ENCODE results near the gene CDH23.
"Not testable (repeated sequence)": the region's sequence is repeated elsewhere in the genome, so short reads cannot be mapped to it uniquely, and the experiment has no call there.

CDH23 gene

DNA sequence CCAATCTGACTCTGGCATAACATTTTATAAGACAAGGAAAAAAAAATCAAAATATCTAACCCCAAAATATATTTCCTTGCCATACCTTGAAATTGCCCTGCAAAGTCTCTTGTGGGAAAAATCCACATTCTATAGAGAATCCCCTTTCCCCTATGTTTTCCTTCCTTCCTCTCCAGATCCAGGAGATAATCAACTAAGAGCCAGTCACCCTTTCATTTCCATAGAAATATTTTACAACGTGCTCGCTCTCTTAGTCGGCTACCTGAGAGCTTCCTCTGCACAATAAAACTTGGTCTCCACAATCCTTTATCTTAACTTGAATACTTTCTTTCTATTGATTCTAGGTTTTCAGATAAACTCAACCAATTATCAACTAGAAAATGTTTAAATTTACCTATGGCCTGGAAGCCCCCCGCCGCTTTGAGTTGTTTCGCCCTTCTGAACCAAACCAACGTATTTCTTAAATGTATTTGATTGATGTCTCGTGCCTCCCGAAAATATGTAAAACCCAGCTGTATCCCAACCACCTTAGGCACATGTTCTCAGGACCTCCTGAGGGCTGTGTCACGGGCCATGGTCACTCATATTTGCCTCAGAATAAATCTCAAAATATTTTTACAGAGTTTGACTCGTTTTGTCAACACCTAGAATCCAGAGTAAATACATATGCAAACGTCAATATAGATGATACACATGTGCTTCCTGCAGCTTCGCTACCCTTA, 453.5 kb downstream of the CDH23 start:
- Histone ChIP-seq H3K4me3 (ENCODE audit: insufficient read length, low read depth) (peak overlapping the region; percentile 94), H3K9ac (ENCODE audit: insufficient read length, low read depth) (peak overlapping the region; percentile 95), H3K9me3 (ENCODE audit: insufficient read depth, low read length) (no peaks in the 10 kb centered on the region), H3K27me3 (ENCODE audit: insufficient read depth, insufficient read length) (no peaks in the 10 kb centered on the region), H3K36me3 (ENCODE audit: insufficient read depth, insufficient read length, low read length) (peaks cover 9% of the 10 kb centered on the region), H3K4me1 (ENCODE audit: insufficient read depth, insufficient read length) (peaks cover 3% of the 10 kb centered on the region)
- TF ChIP-seq YY1 (IDR thresholded peaks at IDR 0.05; ENCODE audit: insufficient read depth, insufficient read length) (no peak), SUZ12 (IDR thresholded peaks at IDR 0.05; ENCODE audit: extremely low read depth, insufficient read depth, insufficient read length) (no peak), ZNF274 (IDR thresholded peaks at IDR 0.05; ENCODE audit: low read depth, low read length) (no peak)
- no peak for DNase-seq (ENCODE audit: low read depth, low spot score)

DNA sequence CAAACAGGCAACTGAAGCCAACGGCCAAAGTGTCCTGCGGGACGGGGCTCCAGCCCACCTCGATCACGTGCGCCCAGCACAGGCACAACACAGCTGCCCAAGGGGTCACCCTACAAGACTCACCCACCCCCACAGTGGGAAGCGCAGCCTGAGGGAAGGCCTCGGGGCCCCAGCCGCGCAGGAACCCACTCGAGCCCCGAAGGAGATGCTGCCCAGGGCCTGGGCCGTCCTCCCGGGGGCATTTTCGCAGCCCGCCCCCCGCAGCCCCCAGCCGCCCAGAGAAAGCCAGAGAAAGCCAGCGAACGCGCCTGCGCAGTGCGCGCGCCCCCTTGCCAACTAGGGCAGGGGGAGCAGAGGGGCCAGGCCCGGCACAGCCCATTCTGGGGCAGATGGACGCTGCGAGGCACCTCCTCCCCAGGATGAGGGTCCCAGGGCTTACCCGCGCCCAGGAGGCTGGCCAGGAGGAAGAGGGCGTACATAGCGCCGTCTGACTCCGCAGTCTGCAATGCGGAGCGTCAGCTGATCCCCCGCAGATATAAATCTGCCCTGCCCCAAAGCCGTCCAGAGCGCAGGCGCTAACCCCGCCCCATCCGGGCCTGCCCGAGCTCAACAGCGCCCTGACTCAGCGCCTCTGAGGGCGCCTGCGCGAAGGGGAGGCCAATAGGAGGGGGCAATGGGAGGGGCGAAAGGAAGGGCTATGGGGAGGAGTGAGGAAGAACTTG, 454.2 kb downstream of the CDH23 start, which contains the start of gene PSAP:
Gene PSAP, minus strand, starts transcription at position 509 of the 722 bp plus-strand sequence. Its CDS starts 30 bp downstream, at position 479.
- H3K4me1 ChIP-seq (ENCODE audit: insufficient read depth, insufficient read length): peaks cover 3% of the 10 kb centered on the region
- peak; percentile 94 for DNase-seq (ENCODE audit: low read depth, low spot score)
- TF ChIP-seq ZNF274 (IDR thresholded peaks at IDR 0.05; ENCODE audit: low read depth, low read length): no peak
- TF ChIP-seq YY1 (IDR thresholded peaks at IDR 0.05; ENCODE audit: insufficient read depth, insufficient read length): no peak
- no peak for TF ChIP-seq SUZ12 (IDR thresholded peaks at IDR 0.05; ENCODE audit: extremely low read depth, insufficient read depth, insufficient read length)
- H3K9me3 ChIP-seq (ENCODE audit: insufficient read depth, low read length): no peaks in the 10 kb centered on the region
- H3K27me3 ChIP-seq (ENCODE audit: insufficient read depth, insufficient read length): no peaks in the 10 kb centered on the region
- H3K4me3 ChIP-seq (ENCODE audit: insufficient read length, low read depth): peak within 1 kb of the TSS; percentile 94
- H3K9ac ChIP-seq (ENCODE audit: insufficient read length, low read depth): peak within 1 kb of the TSS; percentile 95
- H3K36me3 ChIP-seq (ENCODE audit: insufficient read depth, insufficient read length, low read length): peaks cover 9% of the 10 kb centered on the region

DNA sequence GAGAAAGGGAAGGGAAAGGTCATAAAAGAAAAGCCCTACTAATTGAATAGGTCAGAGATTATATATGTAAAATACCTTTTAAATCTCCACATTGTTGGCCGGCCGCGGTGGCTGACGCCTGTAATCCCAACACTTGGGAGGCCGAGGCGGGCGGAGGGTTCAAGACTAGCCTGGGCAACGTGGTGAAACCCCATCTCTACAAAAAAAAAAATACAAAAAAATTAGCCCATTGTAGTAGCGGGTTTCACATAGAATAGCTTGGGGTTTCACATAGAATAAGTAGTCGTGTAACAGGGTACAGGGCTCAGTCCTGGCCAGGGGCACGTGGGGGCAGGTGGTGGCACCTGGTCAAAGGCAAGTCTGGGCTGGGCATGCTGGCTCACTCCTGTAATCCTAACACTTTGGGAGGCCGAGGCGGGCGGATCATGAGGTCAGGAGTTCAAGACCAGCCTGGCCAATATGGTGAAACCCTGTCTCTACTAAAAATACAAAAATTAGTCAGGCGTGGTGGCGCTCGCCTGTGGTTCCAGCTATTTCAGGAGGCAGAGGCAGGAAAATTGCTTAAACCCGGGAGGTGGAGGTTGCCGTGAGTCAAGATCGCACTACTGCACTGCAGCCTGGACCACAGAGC, 454.9 kb downstream of the CDH23 start:
- H3K27me3 ChIP-seq (ENCODE audit: insufficient read depth, insufficient read length); H3K4me1 ChIP-seq (ENCODE audit: insufficient read depth, insufficient read length); DNase-seq (ENCODE audit: low read depth, low spot score); H3K4me3 ChIP-seq (ENCODE audit: insufficient read length, low read depth); H3K36me3 ChIP-seq (ENCODE audit: insufficient read depth, insufficient read length, low read length); H3K9me3 ChIP-seq (ENCODE audit: insufficient read depth, low read length); H3K9ac ChIP-seq (ENCODE audit: insufficient read length, low read depth): not testable (repeated sequence)

DNA sequence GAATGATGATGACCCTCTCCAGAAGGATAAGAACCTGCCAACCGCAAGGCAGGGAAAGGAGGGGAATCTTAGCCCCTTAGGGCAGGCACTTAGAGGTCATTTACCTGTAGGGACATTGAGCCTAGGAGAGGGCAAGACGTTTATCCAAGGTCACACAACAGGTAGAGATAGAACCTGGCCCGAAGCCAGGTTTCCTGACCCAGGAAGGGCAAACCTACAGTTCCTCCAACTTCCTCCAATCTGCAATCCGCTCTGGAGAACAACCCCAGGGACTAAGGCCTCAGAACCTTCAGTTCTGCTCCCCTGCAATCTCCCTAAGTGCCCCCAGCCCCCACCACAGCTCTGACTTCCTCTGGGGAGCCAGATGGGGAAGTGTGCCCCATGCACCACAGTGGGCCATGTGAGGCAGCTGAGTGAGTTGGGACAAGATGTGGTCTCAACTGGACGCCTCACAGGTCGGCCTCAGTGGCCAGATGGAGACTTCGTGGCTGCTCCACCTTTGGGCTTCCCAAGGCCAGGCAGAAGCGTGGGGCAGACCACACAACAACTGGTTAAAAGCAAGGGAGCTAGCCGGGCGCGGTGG, 455.7 kb downstream of the CDH23 start:
- no peak overlapping the region for H3K9ac ChIP-seq (ENCODE audit: insufficient read length, low read depth)
- TF ChIP-seq ZNF274 (IDR thresholded peaks at IDR 0.05; ENCODE audit: low read depth, low read length) (no peak), SUZ12 (IDR thresholded peaks at IDR 0.05; ENCODE audit: extremely low read depth, insufficient read depth, insufficient read length) (no peak), YY1 (IDR thresholded peaks at IDR 0.05; ENCODE audit: insufficient read depth, insufficient read length) (no peak)
- no peaks in the 10 kb centered on the region for H3K9me3 ChIP-seq (ENCODE audit: insufficient read depth, low read length)
- H3K4me3 ChIP-seq (ENCODE audit: insufficient read length, low read depth): no peak overlapping the region
- H3K4me1 ChIP-seq (ENCODE audit: insufficient read depth, insufficient read length): peaks cover 3% of the 10 kb centered on the region
- DNase-seq (ENCODE audit: low read depth, low spot score): no peak
- H3K36me3 ChIP-seq (ENCODE audit: insufficient read depth, insufficient read length, low read length): peaks cover 9% of the 10 kb centered on the region
- no peaks in the 10 kb centered on the region for H3K27me3 ChIP-seq (ENCODE audit: insufficient read depth, insufficient read length)

DNA sequence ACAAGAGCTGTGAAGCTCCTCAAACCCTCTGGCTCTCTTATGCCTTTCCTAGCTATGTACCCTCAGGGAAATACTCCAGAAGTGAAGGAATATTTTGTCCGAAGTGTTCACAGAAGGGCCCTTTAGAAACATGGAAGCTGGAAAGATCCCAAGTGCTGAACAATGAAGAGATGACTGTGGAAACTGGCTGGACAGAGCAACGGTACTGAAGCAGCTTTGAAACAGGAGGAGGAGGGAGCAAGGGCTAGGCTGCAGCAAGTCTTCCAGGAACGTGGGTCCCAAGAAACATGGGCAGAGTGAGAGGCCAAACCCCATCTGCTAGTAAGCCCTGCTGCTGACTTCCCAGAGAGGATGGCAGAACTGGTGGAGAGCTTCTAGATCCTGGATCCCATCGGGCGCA, 457.3 kb downstream of the CDH23 start:
- H3K4me1 ChIP-seq (ENCODE audit: insufficient read depth, insufficient read length): no peaks in the 10 kb centered on the region
- no peak for DNase-seq (ENCODE audit: low read depth, low spot score)
- no peaks in the 10 kb centered on the region for H3K36me3 ChIP-seq (ENCODE audit: insufficient read depth, insufficient read length, low read length)

DNA sequence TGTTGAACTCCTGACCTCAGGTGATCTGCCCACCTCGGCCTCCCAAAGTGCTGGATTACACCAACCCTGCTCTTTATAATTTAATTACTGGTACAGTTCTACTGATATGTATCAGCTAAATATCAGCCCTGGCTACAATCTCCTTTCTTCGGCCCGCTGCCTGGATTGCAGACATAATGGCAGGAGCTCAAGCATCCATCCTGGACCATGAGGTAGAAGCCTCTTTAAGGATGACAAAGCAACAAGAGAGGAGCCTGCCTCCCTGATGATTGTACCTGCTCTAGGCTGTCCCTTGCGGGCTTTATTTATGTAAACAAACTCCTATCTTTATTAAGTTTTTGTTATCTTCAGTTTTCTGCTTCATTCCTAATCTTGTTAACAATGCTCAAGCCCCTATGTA, 459.9 kb downstream of the CDH23 start:
- H3K27me3 ChIP-seq (ENCODE audit: insufficient read depth, insufficient read length): no peaks in the 10 kb centered on the region
- no peaks in the 10 kb centered on the region for H3K9me3 ChIP-seq (ENCODE audit: insufficient read depth, low read length)
- H3K9ac ChIP-seq (ENCODE audit: insufficient read length, low read depth): no peak overlapping the region
- H3K4me1 ChIP-seq (ENCODE audit: insufficient read depth, insufficient read length): peaks cover 5% of the 10 kb centered on the region
- H3K36me3 ChIP-seq (ENCODE audit: insufficient read depth, insufficient read length, low read length): no peaks in the 10 kb centered on the region
- DNase-seq (ENCODE audit: low read depth, low spot score): no peak
- TF ChIP-seq YY1 (IDR thresholded peaks at IDR 0.05; ENCODE audit: insufficient read depth, insufficient read length) (no peak), SUZ12 (IDR thresholded peaks at IDR 0.05; ENCODE audit: extremely low read depth, insufficient read depth, insufficient read length) (no peak), ZNF274 (IDR thresholded peaks at IDR 0.05; ENCODE audit: low read depth, low read length) (no peak)
- H3K4me3 ChIP-seq (ENCODE audit: insufficient read length, low read depth): no peak overlapping the region

More for the DNA sequence above, 457.3 kb downstream of the CDH23 start:
- Histone ChIP-seq H3K9me3 (ENCODE audit: insufficient read depth, low read length) (no peaks in the 10 kb centered on the region), H3K27me3 (ENCODE audit: insufficient read depth, insufficient read length) (no peaks in the 10 kb centered on the region), H3K4me3 (ENCODE audit: insufficient read length, low read depth) (no peak overlapping the region), H3K9ac (ENCODE audit: insufficient read length, low read depth) (no peak overlapping the region)
- TF ChIP-seq ZNF274 (IDR thresholded peaks at IDR 0.05; ENCODE audit: low read depth, low read length) (no peak), YY1 (IDR thresholded peaks at IDR 0.05; ENCODE audit: insufficient read depth, insufficient read length) (no peak), SUZ12 (IDR thresholded peaks at IDR 0.05; ENCODE audit: extremely low read depth, insufficient read depth, insufficient read length) (no peak)

Data from NT2/D1 (cell line).